HepG2 (cell line): ENCODE measurements around the gene LCN1. TPM values are rescaled to one million over a fixed set of nuclear protein-coding genes. Genes with fewer than 3 reads are reported as not detected.

Source experiments
- HOXA9 ChIP-seq: sonication (generic); formaldehyde crosslinking; IDR thresholded peaks from 2 replicates; pipeline ENCODE4 v1.8.1; 2022; ENCODE audit warnings: missing genetic modification reagents, mild to moderate bottlenecking, moderate library complexity, borderline replicate concordance
- KLF11 ChIP-seq: IDR thresholded peaks from 2 replicates; pipeline ENCODE4 v1.6.1; 2016; ENCODE audit warnings: missing compliant biosample characterization
- KLF12 ChIP-seq: sonication (generic); formaldehyde crosslinking; IDR thresholded peaks from 2 replicates; pipeline ENCODE4 v1.4.0; 2020; ENCODE audit warnings: missing genetic modification reagents, borderline replicate concordance
- MIER3 ChIP-seq: IDR thresholded peaks from 2 replicates; pipeline ENCODE4 v1.6.1; 2016; ENCODE audit warnings: missing compliant biosample characterization, borderline replicate concordance
- PHF8 ChIP-seq: sonication (generic); formaldehyde crosslinking; IDR thresholded peaks from 2 replicates; pipeline ENCODE4 v1.5.0; 2020; ENCODE audit warnings: missing genetic modification reagents
- SP4 ChIP-seq: sonication (generic); formaldehyde crosslinking; IDR thresholded peaks from 2 replicates; pipeline ENCODE4 v1.8.1; 2023; ENCODE audit warnings: mild to moderate bottlenecking, missing genetic modification reagents
- THRA ChIP-seq: sonication (generic); formaldehyde crosslinking; IDR thresholded peaks from 2 replicates; pipeline ENCODE4 v1.4.0; 2020; ENCODE audit warnings: missing genetic modification reagents, borderline replicate concordance
- ZMYM3 ChIP-seq: sonication (generic); formaldehyde crosslinking; IDR thresholded peaks from 2 replicates; pipeline ENCODE4 v1.5.1; 2020; ENCODE audit warnings: mild to moderate bottlenecking, missing genetic modification reagents
- ZNF281 ChIP-seq: sonication (generic); formaldehyde crosslinking; IDR thresholded peaks from 2 replicates; pipeline ENCODE4 v1.4.0; 2020; ENCODE audit warnings: missing genetic modification reagents, borderline replicate concordance
- ZNF333 ChIP-seq: sonication (generic); formaldehyde crosslinking; IDR thresholded peaks from 2 replicates; pipeline ENCODE4 v1.4.0; 2020; ENCODE audit warnings: mild to moderate bottlenecking, missing genetic modification reagents, borderline replicate concordance
- ZNF674 ChIP-seq: sonication (generic); formaldehyde crosslinking; IDR thresholded peaks from 2 replicates; pipeline ENCODE4 v1.5.0; 2020; ENCODE audit warnings: low read depth, mild to moderate bottlenecking, missing genetic modification reagents
- ZNF710 ChIP-seq: sonication (generic); formaldehyde crosslinking; IDR thresholded peaks from 2 replicates; pipeline ENCODE4 v1.5.0; 2020; ENCODE audit warnings: mild to moderate bottlenecking, missing genetic modification reagents, borderline replicate concordance
- ZNF776 ChIP-seq: sonication (generic); formaldehyde crosslinking; IDR thresholded peaks from 2 replicates; pipeline ENCODE4 v1.4.0; 2020; ENCODE audit warnings: mild to moderate bottlenecking, missing genetic modification reagents
- ZSCAN30 ChIP-seq: sonication (generic); formaldehyde crosslinking; IDR thresholded peaks from 2 replicates; pipeline ENCODE4 v1.5.0; 2020; ENCODE audit warnings: mild to moderate bottlenecking, missing genetic modification reagents
- polyA plus RNA-seq, 8 experiments: library from polyadenylated mRNA; depleted of rRNA in 3 of 8; stranded (reverse) in 7 of 8; unstranded in 1 of 8; fragments of >200 nt; fragmentation: Illumina TruSeq in 4 of 8; extraction: Trizol in 4 of 8; gene quantifications; 2 replicates each; pipeline versions ENCODE4 v1.2.1 to v1.2.3, GENCODE V29; 2011 to 2016; ENCODE audit warnings: low read depth in 4 of 8, missing spikeins in 1 of 8, mixed read lengths in 1 of 8; ENCODE audit not compliant: insufficient read depth in 1 of 8
- total RNA-seq, 5 experiments: library from RNA; depleted of rRNA; stranded (reverse); fragments of >200 nt; fragmentation: Illumina TruSeq; extraction: Trizol; gene quantifications; 2 replicates each; pipeline ENCODE4 v1.2.3, GENCODE V29; 2016; ENCODE audit warnings: low read depth in 1 of 5
- TF ChIP-seq, protein P1 (sequence below): IDR thresholded peaks from 2 replicates; pipeline ENCODE4 v1.6.1; 2016; ENCODE audit warnings: mild to moderate bottlenecking, missing biosample characterization, missing genetic modification reagents
- TF ChIP-seq, protein P2 (sequence below): sonication (generic); formaldehyde crosslinking; IDR thresholded peaks from 2 replicates; pipeline ENCODE4 v1.4.0; 2020; ENCODE audit warnings: missing genetic modification reagents

The LCN1 gene
- total and polyA plus RNA-seq, 2 of the 13 experiments (the other 11 are each of a cell fraction or from before 2014, with no cell fraction given), result not detected

DNA sequence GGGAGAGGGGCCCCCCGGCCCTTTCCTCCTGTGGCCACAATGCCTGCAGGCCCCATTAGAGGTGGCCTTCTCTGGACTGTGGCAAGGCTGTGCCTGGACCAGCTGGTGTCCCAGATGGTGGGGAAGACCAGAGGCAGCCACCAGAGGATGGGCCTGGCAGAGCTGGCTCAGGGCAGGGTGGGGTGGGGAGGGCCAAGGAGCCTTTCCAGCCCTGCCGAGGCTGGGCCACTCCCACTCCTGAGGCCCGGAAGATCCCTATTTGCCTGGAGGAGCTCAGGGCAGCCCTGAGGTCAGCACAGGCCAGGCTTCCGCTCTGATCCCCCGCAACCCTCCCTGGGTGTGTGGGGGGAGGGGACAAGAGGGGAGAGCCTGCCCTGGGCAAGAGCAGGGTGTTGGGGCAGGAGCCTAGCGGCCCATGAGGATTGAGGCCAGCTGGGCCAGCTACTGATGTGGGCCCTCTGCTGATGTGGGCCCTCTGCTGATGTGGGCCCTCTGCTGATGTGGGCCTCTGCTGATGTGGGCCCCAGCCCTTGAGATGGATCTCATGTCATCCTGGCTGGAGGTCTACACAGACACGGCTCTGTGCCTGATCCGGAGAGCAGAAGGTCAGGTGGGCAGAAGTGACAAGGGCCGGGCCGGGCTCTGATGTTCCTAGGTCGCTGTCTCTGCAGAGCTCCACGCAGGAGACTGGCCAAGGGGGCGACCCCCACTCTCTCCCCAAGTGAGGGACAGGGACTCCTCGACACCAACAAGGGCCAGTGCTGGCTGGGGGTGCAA is 14.7 kb upstream of the LCN1 start (continued):
- TF ChIP-seq, protein P1, sequence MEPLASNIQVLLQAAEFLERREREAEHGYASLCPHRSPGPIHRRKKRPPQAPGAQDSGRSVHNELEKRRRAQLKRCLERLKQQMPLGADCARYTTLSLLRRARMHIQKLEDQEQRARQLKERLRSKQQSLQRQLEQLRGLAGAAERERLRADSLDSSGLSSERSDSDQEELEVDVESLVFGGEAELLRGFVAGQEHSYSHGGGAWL, result no peak
- TF ChIP-seq, protein P2, sequence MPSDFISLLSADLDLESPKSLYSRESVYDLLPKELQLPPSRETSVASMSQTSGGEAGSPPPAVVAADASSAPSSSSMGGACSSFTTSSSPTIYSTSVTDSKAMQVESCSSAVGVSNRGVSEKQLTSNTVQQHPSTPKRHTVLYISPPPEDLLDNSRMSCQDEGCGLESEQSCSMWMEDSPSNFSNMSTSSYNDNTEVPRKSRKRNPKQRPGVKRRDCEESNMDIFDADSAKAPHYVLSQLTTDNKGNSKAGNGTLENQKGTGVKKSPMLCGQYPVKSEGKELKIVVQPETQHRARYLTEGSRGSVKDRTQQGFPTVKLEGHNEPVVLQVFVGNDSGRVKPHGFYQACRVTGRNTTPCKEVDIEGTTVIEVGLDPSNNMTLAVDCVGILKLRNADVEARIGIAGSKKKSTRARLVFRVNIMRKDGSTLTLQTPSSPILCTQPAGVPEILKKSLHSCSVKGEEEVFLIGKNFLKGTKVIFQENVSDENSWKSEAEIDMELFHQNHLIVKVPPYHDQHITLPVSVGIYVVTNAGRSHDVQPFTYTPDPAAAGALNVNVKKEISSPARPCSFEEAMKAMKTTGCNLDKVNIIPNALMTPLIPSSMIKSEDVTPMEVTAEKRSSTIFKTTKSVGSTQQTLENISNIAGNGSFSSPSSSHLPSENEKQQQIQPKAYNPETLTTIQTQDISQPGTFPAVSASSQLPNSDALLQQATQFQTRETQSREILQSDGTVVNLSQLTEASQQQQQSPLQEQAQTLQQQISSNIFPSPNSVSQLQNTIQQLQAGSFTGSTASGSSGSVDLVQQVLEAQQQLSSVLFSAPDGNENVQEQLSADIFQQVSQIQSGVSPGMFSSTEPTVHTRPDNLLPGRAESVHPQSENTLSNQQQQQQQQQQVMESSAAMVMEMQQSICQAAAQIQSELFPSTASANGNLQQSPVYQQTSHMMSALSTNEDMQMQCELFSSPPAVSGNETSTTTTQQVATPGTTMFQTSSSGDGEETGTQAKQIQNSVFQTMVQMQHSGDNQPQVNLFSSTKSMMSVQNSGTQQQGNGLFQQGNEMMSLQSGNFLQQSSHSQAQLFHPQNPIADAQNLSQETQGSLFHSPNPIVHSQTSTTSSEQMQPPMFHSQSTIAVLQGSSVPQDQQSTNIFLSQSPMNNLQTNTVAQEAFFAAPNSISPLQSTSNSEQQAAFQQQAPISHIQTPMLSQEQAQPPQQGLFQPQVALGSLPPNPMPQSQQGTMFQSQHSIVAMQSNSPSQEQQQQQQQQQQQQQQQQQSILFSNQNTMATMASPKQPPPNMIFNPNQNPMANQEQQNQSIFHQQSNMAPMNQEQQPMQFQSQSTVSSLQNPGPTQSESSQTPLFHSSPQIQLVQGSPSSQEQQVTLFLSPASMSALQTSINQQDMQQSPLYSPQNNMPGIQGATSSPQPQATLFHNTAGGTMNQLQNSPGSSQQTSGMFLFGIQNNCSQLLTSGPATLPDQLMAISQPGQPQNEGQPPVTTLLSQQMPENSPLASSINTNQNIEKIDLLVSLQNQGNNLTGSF (CRISPR knock-in tag), result no peak
- no peak for TF ChIP-seq HOXA9
- TF ChIP-seq KLF11 (CRISPR knock-in tag), result no peak
- no peak for TF ChIP-seq ZNF333
- peak; percentile 85 for TF ChIP-seq ZNF281 (CRISPR knock-in tag)
- TF ChIP-seq SP4 (CRISPR knock-in tag), result no peak
- no peak for TF ChIP-seq MIER3 (CRISPR knock-in tag)
- no peak for TF ChIP-seq ZMYM3 (CRISPR knock-in tag)
- TF ChIP-seq ZNF674 (CRISPR knock-in tag), result no peak
- TF ChIP-seq ZNF710, result no peak
- no peak for TF ChIP-seq ZSCAN30 (CRISPR knock-in tag)
- no peak for TF ChIP-seq KLF12
- 0 out of 2 replicates have a peak, but pooled peaks have one; percentile 24 for TF ChIP-seq THRA (CRISPR knock-in tag)
- no peak for TF ChIP-seq ZNF776
- TF ChIP-seq PHF8 (CRISPR knock-in tag), result no peak
